Stomach (tissue), 4 donors: ENCODE results near the gene BEST2.

ENCODE experiments used
- CTCF ChIP-seq, 7 experiments: fragments of 450-650 bp in 4 of 7; fragments of 200-600 bp in 3 of 7; sonication (generic) in 3 of 7; IDR thresholded peaks; one replicate each; pipeline ENCODE4 v1.5.1; 2016 to 2019; ENCODE audit warnings: antibody characterized with exemption in 7 of 7, control low read depth in 2 of 7, mild to moderate bottlenecking in 1 of 7
- EP300 ChIP-seq: sonication (generic); formaldehyde crosslinking; IDR thresholded peaks from one replicate; pipeline ENCODE4 v1.6.1; 2017; ENCODE audit warnings: antibody characterized with exemption
- POLR2A ChIP-seq, 4 donors: fragments of 450-650 bp; IDR thresholded peaks; one replicate each; pipeline ENCODE4 v1.6.1; 2016; ENCODE audit warnings: antibody characterized with exemption in 4 of 4, control low read depth in 2 of 4, mild to moderate bottlenecking in 1 of 4, moderate library complexity in 1 of 4
- POLR2AphosphoS5 ChIP-seq, 3 donors: sonication (generic); formaldehyde crosslinking; IDR thresholded peaks; one replicate each; pipeline ENCODE4 v1.6.1; 2016; ENCODE audit warnings: antibody characterized with exemption in 3 of 3

- TF ChIP-seq CTCF (IDR thresholded peaks at IDR 0.05) (no peak), POLR2A (IDR thresholded peaks at IDR 0.05) (no peak), POLR2AphosphoS5 (IDR thresholded peaks at IDR 0.05) (no peak), EP300 (no peak)
Observed at GRCh38 chr19:12784394-12784870, 32.8 kb downstream of the BEST2 start.
